ENCODE measurements around the gene MAP2K4.

GRCh38 chr17:11997147-11997971 is 23.3 kb upstream of the MAP2K4 start, which contains the start of gene ZNF18:
- TF ChIP-seq EZH2 (IDR thresholded peaks at IDR 0.05; ENCODE audit: insufficient read depth, poor library complexity, severe bottlenecking) (no peak), EZH2phosphoT487 (IDR thresholded peaks at IDR 0.05; ENCODE audit: insufficient read depth, low read depth) (no peak)
